Skin of body (tissue), 2 donors: ENCODE results near the gene SLC38A10. TPM values are rescaled to one million over a fixed set of nuclear protein-coding genes. Genes with fewer than 3 reads are reported as not detected.

ENCODE experiments used
- DNase-seq: peaks from one replicate; lab custom pipeline; 2025; lab: John Stamatoyannopoulos, UW
- total RNA-seq: library from RNA; depleted of rRNA; stranded (reverse); fragments of >200 nt; gene quantifications from one replicate; pipeline ENCODE4 v1.2.3, GENCODE V29; 2014

The SLC38A10 gene
- total RNA-seq, 1 donor from 2014 or later: 29.2 TPM

DNA sequence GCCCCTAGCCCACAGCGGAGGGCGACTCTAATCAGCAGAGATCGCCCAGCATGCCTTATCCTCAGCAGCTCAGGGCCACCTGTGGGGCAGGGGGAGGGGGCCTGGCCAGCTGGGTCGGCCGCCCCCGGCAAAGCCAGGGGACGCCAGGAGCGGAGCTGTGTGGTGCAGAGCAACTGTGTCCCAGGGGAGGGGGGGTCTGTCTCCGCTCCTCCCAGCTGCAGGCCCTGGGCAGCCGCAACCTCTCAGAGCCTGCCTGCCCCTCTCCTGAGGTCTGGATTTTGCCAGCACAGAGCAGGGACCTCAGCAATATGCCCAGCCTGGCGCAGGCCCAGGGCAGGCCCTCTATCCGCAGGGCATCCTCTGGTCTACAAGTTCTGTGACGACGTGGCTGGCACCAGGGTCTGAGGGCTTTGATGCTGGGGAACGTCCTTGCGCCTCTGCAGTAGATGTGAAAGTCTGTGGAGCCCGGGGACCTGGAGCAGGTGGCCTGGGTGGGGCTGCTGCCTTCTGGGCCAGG is 36.5 kb upstream of the SLC38A10 start:
- no peak for DNase-seq

GRCh38 chr17:81330884-81331245 is 35.8 kb upstream of the SLC38A10 start:
- no peak for DNase-seq

DNA sequence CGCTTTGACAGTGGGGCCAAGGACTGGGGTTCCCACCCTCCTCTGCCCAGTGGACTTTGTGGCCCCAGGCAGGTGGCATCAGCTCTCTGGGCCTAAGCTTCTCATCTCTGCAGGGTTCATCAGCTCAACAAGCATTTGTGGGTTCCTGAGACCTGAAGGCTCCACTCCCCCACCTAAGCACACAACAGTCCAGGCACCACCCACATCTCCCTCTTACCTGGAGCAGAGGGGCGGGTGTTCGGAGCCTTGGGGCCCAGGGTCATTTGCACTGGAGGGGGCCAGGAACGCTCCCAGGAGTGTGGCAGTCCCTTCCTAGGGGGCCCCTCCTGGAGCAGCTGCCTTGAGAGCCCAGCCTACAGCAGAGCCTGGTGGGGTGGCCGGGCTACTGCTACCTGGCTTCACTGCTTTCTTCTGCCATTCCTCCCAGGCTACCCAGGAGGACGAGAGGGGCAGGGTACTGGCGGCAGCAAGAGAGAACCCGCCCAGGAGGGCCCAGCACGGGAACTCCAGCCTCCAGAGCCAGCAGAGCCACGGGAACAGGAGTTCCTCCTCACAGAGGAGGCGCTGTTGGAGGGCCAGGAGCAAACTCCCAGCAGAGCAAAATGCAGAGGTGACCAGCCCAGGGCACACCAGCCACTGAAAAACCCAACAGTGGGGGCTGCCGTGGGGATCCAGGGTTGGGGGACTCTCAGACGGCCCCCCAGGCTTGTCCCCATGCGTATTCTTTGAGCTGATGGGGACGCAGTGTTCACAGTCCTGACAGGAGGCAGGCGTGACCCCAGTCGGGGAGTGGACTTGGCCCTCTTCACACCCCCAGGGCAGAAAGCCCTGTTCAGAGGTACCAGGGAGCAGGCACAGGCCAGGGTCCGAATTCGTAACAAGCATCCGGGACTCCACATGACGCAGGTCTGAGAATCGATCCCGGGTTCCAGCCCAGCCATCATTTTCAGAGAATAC is 35.1 kb upstream of the SLC38A10 start:
- no peak for DNase-seq

DNA sequence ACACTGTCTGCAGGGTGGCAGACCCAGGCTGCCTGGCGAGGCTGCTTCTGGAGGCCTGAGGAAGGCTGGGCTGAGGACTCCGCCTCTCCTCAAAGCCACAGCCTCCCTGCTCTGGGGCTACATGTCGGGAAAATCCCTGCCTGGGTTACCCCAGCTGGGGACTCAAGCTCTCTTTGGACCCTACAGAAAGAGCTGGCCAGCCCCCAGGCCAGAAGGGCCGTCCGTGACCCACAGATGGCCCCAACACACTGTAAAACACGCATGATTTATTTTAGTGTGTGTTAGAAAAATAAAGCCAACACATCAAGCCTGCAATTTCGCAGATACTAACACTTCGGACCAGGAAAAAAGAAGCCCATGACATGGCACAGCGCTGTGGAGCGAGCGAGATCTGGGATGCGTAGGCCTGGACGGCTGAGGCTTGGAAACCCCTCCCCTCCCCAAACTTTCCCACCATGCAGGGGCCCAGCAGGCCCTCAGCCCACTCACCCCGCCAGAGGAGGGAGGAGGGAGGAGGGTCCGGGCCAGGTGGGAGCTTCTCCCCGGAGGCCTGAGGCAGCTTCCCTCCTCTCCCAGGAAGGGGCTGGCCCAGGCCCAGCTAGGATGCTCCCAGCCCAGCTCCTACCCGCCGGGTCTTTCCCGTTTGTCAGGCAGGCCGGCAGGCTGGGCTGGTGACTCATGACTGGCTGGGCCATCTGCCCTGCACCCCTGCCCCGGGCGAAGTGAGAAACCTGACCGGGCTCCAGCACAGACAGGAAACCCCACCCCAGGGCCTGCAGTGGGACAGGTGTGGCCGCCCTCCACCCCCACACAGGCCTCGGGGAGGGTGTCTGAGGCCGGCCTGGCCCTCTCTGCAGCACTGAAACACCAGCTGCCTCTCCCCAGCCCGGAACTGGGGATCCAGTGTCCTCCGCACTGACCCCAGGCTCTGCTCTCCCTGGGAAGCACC is 34.1 kb upstream of the SLC38A10 start:
- no peak for DNase-seq

GRCh38 chr17:81328489-81328888 is 33.4 kb upstream of the SLC38A10 start:
- no peak for DNase-seq

DNA sequence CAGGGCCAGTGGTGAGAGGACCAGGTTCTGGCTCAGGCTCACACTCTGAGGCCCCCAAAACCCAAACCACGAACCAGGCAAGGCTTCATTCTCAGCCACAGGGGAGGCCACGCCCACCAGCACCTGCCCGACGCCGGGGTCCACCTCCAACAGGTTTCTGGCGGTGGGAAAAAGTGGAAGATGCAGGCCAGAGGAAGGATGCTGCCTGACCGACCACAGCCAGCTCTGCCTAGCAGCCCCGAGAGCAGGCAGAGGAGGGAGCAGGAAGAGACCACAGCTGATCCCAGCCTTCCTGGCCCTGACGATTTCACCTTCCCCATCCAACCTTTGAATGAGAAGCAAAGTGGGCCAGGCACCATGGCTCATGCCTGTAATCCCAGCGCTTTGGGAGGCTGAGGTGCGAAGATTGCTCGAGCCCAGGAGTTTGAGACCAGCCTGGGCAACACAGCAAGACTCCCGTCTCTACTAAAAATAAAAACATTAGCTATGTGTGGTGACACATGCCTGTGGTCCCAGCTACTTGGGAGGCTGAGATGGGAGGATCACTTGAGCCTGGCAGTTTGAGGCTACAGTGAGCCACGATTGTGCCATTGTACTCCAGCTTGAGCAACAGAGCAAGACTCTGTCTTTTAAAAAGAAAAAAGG is 30.7 kb upstream of the SLC38A10 start:
- DNase-seq: no peak

DNA sequence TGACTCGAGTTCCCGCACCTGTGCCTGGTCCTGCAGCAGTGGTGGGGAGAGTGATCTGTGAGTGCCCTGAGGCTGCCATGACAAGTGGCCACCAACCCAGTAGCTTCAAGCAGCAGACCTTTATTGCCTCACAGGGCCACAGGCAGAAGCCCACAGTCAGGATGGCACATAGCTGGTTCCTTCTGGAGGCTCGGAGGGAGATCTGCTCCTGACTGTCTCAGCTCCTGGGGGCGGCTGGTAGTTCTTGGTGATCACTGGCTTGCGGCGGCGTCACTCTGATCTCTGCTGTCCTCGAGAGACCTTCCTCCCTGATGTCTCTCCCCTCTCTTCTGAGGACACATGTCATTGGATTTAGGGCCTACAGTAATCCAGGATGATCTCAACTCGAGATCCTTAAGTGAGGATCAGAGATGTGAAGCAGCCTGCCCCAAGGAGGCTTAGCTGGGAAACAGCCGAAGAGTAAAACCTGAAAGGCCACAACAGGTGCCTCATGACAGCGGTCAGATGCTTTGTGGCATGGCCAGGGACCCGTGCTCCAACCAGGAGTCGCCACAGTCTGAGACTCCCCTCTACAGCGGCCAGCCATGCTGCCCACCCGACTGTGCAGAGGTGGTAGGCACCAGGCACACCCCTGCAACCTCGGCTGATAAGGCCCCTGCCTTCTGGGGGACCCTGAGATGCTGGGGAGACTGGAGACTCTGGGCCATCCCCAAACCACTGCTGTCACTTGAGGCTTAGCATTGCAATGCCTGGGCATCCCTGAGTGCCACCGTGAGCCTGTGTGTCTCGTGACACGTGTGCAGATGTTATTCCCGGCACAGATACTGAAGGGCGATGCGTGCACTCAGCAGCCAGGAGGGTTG is 30.0 kb upstream of the SLC38A10 start:
- DNase-seq: no peak

GRCh38 chr17:81324177-81324850 is 29.2 kb upstream of the SLC38A10 start:
- no peak for DNase-seq

DNA sequence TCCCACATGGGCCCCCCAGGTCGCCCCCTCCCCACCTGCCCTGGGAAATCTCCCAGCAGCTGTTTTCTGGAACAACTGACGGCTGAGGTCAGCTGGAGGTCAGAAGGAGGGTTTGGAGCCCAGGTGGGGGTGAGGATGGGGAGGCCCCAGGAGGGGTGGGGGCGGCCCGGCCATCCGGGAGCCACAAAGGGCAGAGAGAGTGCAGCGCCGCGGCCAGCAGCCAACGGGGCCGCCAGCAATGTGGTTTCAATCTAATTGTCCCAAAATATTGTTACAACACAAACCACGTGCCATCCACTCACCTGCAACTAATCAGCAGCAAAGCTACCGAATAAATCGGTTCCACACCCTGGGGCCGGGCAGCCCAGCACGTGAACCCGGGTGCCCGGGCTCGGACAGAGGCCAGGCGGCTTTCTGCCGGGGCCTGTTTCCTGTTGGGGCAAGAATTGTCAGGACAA is 28.3 kb upstream of the SLC38A10 start:
- DNase-seq: no peak

GRCh38 chr17:81323083-81323369 is 27.9 kb upstream of the SLC38A10 start:
- DNase-seq: no peak

DNA sequence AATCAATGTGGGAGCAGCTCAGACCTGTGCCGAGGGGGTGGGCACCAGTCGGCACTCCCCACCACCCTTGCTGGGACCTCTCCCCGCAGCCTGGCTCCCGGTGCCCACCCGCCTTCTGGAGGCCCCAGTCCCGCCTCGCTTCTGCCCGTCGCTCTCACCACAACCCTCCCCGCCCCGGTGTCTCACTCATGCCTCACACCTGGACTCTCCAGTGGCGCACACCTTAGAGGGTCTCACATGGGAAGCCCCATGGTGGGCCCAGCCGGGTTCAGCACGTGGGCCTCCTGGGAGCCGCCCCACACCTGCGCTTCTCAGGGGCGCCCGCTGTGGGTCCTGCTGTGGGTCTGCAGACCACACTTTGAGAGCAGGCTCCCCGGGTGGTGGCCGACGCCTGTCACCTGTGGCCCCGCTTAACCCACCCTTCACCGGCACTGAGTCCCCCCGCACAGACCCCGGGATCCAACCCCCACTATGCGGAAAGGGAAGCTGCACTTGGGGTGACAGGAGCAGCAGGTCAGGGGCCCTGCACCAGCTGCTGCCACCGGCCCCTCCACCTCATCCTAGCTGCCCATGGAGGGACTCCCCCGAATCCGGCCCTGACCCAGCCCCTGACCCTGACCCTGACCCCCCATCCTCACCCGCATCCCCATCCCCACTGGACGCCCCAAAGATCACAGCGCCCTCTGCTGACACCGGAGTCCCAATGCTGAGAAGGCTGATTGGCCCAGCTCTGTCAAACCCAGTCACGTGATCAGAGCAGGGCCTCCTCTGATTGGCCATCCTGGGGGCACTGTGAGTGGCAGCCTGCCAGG is 27.4 kb upstream of the SLC38A10 start:
- no peak for DNase-seq

GRCh38 chr17:81317961-81318605 is 23.0 kb upstream of the SLC38A10 start:
- DNase-seq: no peak

DNA sequence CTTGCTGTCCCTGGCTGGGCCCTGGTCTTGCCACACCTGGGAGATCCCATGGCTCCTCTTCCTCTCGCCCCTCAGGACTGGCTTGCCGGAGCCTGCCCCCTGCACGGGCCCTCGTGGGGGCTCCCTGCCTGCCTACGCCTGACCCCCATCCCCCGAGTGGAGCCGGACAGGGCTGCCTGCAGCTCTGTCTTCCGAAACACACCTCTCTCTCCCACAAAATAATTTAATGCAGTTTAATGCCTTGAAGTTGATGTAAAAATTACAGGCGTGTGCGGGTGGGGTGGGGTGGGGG is 22.4 kb upstream of the SLC38A10 start:
- DNase-seq: no peak

GRCh38 chr17:81315885-81316391 is 20.8 kb upstream of the SLC38A10 start:
- no peak for DNase-seq

GRCh38 chr17:81315129-81315884 is 20.2 kb upstream of the SLC38A10 start:
- no peak for DNase-seq

DNA sequence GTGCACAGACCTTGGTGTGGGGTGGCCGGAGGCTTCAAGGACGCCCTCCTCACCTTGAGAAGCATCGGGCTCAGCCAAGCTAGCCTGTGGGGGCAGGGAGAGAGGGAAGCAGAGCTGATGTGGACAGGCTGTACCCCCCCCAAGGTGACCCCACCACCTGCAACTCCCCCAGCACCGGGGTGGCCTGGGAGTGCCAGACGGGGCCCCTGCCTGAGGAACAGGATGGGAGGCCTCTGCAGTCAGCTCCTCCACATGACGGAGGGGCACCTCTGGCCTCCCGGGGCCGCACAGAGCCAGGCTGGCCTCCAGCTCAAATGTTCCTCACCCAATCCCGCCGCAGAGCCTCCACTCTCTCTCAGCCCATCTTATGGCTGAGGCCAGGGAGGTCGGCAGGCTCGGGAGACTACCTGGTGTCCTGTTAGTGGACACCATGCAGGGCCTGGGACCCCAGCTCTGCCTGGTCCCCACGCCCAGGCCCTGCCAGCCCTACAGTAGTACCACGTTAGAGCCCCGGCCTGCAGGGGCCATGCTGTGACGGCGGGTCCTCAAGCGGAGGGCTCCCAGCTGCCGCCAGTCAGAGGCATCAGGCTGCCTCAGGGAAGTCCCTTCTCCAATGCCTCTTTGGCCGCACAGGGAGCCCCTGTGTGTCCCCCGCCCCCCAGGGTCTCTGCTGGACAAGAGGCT is 19.4 kb upstream of the SLC38A10 start:
- DNase-seq: no peak

DNA sequence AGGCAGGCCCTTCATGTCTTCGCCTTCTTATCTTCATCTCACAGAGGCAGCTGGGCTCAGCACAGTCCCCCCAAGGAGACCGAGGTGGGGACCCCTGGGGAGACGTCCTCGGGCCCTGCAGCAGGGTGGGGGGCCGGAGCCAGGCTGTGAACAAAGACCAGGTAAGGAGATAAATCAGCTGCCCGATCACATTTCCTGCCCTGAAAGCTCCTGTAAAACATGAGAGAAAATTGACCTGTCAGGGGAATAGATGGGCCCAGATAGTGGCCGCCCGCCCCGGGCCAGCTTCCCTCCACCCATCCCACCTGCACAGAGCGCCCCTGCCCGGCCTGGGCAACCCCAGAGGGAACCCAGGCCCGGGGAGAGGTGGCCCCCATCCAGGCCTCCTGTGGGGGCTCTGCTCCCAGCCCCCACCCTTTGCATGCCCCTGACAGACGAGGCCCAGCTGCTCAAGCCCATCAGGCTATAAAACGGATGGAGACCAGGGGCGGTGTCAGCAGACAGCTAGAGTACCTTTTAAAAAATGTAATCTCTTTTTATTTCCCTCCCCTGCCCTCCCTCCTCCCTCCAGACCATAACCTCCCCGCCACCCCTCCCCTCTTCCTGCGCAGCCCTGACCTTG is 18.8 kb upstream of the SLC38A10 start:
- no peak for DNase-seq
